Hepatocyte (in vitro differentiated cells): ENCODE results near the gene SPSB4.

Experiments used
- EZH2phosphoT487 ChIP-seq: fragments of 200-600 bp; sonication (generic); IDR thresholded peaks from one replicate; pipeline ENCODE4 v1.6.1; 2018; ENCODE audit warnings: antibody characterized with exemption, mild to moderate bottlenecking, low read depth, moderate library complexity; ENCODE audit not compliant: unreplicated experiment, severe bottlenecking
- TF ChIP-seq, protein P1 (sequence below): fragments of 200-600 bp; sonication (generic); IDR thresholded peaks from 2 replicates; pipeline ENCODE4 v1.5.1; 2016; ENCODE audit warnings: antibody characterized with exemption, mild to moderate bottlenecking; ENCODE audit not compliant: poor library complexity

DNA sequence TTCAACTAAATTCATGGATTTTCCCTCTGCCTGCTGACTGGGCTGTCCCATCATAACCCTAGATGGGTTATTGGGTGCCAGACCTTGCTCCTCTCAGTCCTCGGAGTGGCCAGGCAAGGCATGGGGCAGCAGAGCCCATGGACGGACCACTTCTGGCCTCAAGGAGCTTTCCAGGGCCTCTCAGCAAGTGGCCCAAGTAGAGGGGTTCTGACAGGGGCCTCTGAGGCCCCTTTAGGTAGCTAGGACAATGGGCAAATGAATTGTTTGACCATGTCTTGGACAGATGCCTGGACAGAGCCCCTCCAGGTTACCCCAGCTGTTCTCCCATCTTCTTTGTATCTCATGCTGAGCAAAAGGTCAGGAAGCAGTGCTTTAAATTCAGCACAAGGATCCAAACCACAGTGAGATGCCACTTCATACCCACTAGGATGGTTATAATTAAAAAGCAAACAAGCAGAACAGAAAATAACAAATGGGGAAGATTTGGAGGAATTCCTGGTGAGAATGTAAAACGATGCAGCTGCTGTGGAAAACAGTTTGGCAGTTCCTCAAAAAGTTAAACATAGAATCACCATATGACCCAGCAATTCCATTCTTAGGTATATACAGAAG, 61.6 kb downstream of the SPSB4 start:
- TF ChIP-seq EZH2phosphoT487 = no peak
- TF ChIP-seq, protein P1, sequence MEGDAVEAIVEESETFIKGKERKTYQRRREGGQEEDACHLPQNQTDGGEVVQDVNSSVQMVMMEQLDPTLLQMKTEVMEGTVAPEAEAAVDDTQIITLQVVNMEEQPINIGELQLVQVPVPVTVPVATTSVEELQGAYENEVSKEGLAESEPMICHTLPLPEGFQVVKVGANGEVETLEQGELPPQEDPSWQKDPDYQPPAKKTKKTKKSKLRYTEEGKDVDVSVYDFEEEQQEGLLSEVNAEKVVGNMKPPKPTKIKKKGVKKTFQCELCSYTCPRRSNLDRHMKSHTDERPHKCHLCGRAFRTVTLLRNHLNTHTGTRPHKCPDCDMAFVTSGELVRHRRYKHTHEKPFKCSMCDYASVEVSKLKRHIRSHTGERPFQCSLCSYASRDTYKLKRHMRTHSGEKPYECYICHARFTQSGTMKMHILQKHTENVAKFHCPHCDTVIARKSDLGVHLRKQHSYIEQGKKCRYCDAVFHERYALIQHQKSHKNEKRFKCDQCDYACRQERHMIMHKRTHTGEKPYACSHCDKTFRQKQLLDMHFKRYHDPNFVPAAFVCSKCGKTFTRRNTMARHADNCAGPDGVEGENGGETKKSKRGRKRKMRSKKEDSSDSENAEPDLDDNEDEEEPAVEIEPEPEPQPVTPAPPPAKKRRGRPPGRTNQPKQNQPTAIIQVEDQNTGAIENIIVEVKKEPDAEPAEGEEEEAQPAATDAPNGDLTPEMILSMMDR = no peak
